LNCaP clone FGC (cell line): ENCODE data around the gene KIAA1958.

Source experiments
- DNase-seq: peaks from one replicate; pipeline ENCODE4 v3.0.0-alpha.2; 2011; ENCODE audit warnings: low read depth
- H3K4me3 ChIP-seq: 2 replicates; pipeline ENCODE4 v1.5.1; 2011; ENCODE audit warnings: mild to moderate bottlenecking, low read depth, low read length, control low read depth
- TF ChIP-seq, protein P1 (sequence below): IDR thresholded peaks from 2 replicates; pipeline ENCODE4 v1.5.1; 2012; ENCODE audit warnings: mild to moderate bottlenecking; ENCODE audit not compliant: control insufficient read depth, insufficient read depth; ENCODE audit errors: extremely low read depth

KIAA1958 gene

DNA sequence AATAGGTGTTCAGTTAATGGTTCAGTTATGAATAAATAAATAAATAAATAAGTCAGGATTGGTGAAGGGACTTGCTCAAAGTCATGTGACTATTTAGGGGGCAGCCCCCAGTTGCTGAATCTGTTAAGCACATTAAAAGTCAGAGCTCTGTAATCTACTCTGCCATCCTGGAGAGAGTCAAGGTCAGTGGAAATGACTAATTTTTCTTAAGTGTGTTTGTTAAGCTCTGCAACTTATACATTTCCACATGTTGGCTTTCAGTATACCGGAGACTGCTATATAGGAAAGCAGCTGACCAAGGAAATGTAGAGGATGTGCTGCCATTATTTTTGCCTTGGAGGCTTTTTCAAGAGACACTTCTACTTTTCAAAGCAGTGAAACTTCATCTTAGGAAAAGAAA lies 57.9 kb downstream of the KIAA1958 start:
- no peak for DNase-seq
- TF ChIP-seq, protein P1, sequence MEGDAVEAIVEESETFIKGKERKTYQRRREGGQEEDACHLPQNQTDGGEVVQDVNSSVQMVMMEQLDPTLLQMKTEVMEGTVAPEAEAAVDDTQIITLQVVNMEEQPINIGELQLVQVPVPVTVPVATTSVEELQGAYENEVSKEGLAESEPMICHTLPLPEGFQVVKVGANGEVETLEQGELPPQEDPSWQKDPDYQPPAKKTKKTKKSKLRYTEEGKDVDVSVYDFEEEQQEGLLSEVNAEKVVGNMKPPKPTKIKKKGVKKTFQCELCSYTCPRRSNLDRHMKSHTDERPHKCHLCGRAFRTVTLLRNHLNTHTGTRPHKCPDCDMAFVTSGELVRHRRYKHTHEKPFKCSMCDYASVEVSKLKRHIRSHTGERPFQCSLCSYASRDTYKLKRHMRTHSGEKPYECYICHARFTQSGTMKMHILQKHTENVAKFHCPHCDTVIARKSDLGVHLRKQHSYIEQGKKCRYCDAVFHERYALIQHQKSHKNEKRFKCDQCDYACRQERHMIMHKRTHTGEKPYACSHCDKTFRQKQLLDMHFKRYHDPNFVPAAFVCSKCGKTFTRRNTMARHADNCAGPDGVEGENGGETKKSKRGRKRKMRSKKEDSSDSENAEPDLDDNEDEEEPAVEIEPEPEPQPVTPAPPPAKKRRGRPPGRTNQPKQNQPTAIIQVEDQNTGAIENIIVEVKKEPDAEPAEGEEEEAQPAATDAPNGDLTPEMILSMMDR = no peak
- no peak overlapping the region for H3K4me3 ChIP-seq

DNA sequence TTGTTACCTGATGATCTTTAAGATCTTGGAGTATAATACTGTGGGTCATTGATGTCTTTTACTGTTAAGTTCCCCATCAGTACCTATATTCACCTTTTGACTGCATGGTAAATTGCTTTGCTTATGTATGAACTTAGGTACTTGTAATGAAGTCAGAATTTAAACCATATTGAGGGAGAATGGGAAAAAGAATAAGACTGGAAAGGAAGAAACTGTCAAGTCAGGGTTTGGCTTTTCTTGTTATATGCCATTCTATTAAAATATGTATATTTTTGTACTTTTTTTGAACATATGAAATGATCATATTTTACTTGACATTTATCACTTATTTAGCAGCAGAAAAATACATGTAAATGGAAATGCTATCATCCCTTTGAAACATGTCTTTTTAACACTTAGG lies 58.6 kb downstream of the KIAA1958 start:
- no peak overlapping the region for H3K4me3 ChIP-seq
- DNase-seq = no peak
- TF ChIP-seq, protein P1 = no peak

DNA sequence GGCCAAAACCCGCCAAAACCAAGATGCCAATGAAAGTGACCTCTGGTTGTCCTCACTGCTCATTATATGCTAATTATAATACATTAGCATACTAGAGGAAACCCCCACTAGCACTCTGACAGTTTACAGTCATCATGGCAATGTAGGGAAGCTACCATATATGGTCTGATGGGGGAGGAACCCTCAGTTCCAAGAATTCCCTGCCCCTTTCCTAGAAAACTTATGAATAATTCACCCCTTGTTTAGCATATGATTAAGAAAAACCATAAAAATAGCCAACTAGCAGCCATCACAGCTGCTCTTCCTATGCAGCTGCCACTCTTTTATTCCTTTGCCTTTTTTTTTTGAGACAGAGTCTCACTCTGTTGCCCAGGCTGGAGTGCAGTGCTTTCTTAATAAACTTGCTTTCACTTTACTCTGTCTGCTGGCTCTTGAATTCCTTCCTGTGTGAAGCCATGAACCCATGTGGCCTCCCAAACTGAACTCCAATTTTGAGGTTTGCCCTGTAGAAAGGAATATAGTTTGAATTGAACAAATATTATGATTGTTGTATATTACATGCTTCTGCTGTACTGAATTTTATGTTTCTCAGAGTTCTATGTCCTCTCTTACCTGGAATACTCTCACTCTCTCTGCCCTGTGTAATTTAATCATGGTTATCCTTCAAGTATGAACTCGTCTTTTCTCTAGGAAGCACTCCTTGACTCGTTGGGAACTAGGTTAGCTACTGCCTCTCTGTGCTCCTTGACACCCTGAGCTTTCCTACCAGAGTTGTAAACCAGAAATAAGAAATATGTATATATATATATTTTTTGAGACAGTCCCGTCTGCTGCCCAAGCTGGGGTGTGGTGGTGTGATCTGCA lies 59.8 kb downstream of the KIAA1958 start:
- TF ChIP-seq, protein P1 = no peak
- no peak for DNase-seq
- H3K4me3 ChIP-seq = no peak overlapping the region

DNA sequence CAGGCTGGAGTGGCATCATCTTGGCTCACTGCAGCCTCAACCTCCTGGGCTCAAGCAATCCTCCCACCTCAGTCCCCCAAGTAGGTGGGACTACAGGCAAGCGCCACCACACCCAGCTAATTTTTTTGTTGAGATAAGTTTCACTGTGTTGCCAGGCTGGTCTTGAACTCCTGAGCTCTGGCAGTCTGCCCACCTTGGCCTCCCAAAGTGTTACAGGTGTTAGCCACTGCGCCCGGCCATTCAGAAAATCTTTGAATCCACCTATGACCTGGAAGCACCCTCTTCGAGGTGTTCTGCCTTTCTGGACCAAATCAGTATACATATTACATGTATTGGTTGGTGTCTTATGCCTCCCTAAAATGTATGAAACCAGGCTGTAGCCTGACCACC lies 61.4 kb downstream of the KIAA1958 start:
- TF ChIP-seq, protein P1 = no peak
- DNase-seq = no peak
- no peak overlapping the region for H3K4me3 ChIP-seq

DNA sequence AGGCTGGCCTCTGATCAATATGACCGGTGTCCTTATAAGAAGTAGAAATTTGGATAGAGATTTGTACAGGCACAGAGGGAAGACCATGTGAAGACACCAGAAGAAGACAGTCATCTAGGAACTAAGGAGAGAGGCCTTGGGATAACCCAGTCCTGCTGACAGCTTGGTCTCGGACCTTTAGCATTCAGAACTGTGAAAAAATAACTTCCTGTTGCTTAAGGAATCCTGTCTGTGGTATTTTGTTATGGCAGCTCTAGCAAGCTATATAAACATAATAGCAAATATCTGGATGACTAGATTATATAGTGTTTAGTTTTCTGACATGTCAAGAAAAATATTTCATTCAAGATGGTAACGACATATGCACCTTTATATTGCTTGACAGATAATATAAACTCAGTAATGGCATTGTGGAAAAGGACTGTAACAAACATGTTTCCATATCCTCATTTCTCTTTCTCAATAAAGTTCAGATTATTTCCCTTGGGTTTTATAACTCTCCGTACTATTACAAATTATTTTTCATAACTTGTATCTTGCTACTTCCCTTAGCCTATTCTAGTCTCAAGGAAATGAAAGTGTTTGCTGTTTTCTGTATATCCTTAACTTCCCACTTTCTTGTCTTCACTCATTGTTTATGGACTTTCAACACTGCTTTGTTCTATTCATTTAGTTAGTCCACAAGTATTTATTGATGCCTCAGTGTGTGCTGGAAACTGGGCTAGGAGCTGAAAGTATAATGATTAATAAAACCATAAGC lies 62.4 kb downstream of the KIAA1958 start:
- H3K4me3 ChIP-seq = no peak overlapping the region
- TF ChIP-seq, protein P1 = no peak
- DNase-seq = no peak

DNA sequence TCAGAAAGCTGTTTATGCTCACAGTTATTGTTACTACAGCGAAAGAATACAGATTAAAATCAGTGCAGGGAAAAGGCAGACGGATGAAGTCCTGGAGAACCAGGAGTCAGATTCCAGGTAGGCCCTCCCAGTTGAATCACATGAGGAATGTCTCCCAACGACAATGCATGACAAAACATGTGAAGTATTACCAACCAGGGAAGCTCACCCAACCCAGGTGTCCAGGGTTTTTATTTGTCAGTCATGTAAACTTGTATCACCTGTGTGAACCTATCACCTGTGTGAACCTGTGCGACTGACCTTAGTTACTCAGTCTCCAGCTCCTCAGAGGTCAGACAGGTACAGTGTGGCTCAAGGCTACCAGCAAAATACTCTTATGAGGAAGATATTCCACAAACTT lies 63.9 kb downstream of the KIAA1958 start:
- no peak overlapping the region for H3K4me3 ChIP-seq
- TF ChIP-seq, protein P1 = no peak
- no peak for DNase-seq
